Adrenal gland (tissue), 5 donors: ENCODE data around the gene MAPK12.

Experiments
- POLR2A ChIP-seq, 2 donors: fragments of 450-650 bp; IDR thresholded peaks; one replicate each; pipeline ENCODE4 v1.6.1; 2017; ENCODE audit warnings: antibody characterized with exemption in 2 of 2, mild to moderate bottlenecking in 2 of 2, moderate library complexity in 1 of 2
- TF ChIP-seq, protein P1 (sequence below), 6 experiments: fragments of 450-650 bp in 4 of 6; fragments of 200-600 bp in 2 of 6; sonication (generic) in 1 of 6; IDR thresholded peaks; 1 replicate in 5 of 6; 2 replicates in 1 of 6; pipeline versions ENCODE4 v1.5.1 to v1.8.0; 2016 to 2021; ENCODE audit warnings: antibody characterized with exemption in 6 of 6, mild to moderate bottlenecking in 2 of 6, moderate library complexity in 1 of 6
- donor health status: DM: no; HTN: no; CAD: no.

- TF ChIP-seq, protein P1, sequence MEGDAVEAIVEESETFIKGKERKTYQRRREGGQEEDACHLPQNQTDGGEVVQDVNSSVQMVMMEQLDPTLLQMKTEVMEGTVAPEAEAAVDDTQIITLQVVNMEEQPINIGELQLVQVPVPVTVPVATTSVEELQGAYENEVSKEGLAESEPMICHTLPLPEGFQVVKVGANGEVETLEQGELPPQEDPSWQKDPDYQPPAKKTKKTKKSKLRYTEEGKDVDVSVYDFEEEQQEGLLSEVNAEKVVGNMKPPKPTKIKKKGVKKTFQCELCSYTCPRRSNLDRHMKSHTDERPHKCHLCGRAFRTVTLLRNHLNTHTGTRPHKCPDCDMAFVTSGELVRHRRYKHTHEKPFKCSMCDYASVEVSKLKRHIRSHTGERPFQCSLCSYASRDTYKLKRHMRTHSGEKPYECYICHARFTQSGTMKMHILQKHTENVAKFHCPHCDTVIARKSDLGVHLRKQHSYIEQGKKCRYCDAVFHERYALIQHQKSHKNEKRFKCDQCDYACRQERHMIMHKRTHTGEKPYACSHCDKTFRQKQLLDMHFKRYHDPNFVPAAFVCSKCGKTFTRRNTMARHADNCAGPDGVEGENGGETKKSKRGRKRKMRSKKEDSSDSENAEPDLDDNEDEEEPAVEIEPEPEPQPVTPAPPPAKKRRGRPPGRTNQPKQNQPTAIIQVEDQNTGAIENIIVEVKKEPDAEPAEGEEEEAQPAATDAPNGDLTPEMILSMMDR (IDR thresholded peaks at IDR 0.05): peak; percentile 74 to 88 (median 84)
- TF ChIP-seq POLR2A (IDR thresholded peaks at IDR 0.05): no peak
These were observed 51.6 kb downstream of the MAPK12 start for GRCh38 chr22:50209893-50210292.
